ENCODE measurements around the gene GPATCH3.
"Not testable (repeated sequence)": the region's sequence is repeated elsewhere in the genome, so short reads cannot be mapped to it uniquely, and the experiment has no call there.

GPATCH3 gene

GRCh38 chr1:26848941-26849774 lies 51.1 kb downstream of the GPATCH3 start:
- no peak for DNase-seq (ENCODE audit: low read depth in 2 of 2, low spot score in 1 of 2)

GRCh38 chr1:26848499-26848898 lies 51.8 kb downstream of the GPATCH3 start:
- DNase-seq (ENCODE audit: low read depth in 2 of 2, low spot score in 1 of 2), result no peak

DNA sequence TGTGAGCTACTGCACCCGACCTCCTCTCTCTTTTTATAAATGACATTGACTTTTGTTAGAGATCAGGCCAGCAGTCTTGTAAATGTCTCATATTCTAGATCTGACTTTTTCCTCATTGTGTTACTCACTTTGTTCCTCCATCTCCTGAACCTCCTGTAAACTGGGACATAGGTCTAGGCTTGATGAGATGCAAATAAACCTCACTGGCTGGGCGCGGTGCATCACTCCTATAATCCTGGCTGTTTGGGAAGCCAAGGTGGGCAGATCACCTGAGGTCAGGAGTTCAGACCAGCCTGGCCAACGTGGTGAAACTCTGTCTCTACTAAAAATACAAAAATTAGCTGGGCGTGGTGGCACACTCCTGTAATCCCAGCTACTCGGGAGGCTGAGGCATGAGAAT lies 52.4 kb downstream of the GPATCH3 start:
- not testable (repeated sequence) for DNase-seq (ENCODE audit: low read depth in 2 of 2, low spot score in 1 of 2)

- no peak for DNase-seq (ENCODE audit: low read depth in 2 of 2, low spot score in 1 of 2)
Observed at GRCh38 chr1:26844424-26845196, 55.7 kb downstream of the GPATCH3 start.
